ENCODE measurements around the gene USP12.

Gene USP12

GRCh38 chr13:27027086-27027667 is 144.4 kb downstream of the USP12 start:
- no peak for DNase-seq

- DNase-seq: no peak
These were observed 145.2 kb downstream of the USP12 start for GRCh38 chr13:27026396-27026795.

DNA sequence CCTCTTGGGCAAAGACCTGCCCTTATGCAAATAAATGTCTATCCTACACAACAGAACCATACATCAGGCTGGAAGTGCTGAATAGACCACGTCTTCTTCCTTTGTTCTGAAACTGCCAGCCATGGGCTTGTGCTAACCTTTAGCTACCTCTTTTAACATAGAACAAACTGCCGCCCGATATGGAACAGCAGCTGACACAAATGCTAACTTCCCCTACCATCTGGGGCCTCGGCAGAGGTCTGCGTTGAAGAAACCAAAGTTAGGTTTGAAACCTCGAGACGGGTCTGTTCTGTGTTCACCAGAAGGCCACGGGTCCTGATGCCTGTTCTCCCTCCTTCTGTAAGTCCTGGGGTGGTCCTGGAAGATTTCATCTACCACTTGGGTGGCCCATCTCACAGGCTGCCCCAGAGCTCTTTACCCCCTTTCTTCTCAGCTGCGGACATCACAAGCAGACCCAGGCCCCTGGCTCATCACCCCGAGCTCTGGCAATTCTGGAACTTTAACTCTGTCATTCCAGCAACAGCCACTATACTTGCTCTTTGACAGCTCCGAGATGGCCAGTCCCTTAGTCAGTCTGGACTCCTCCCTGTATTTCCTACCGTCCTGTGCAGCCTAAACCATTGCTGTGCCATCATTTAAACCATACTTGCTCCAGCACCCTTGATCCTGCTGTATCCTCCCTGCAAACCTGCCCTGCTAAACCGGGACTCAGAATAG is 146.7 kb downstream of the USP12 start:
- no peak for DNase-seq

DNA sequence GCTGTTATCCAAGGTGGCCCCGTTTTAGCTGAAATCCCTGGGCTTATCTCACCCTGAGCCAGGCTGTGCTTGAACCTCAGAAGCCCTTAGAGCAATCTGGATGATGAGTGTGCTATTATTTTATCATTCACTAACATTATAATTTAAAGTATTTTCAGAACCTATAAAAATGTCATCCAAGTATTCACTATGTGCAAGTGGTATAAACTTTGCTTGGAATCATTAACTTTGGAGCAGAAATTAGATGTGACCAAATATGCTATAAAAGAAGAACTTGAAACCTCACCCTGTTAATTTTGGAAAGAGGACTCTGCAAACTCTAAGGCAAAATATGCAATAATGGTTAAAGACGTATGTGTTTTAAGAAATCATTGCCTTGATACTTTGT is 147.5 kb downstream of the USP12 start:
- no peak for DNase-seq

DNA sequence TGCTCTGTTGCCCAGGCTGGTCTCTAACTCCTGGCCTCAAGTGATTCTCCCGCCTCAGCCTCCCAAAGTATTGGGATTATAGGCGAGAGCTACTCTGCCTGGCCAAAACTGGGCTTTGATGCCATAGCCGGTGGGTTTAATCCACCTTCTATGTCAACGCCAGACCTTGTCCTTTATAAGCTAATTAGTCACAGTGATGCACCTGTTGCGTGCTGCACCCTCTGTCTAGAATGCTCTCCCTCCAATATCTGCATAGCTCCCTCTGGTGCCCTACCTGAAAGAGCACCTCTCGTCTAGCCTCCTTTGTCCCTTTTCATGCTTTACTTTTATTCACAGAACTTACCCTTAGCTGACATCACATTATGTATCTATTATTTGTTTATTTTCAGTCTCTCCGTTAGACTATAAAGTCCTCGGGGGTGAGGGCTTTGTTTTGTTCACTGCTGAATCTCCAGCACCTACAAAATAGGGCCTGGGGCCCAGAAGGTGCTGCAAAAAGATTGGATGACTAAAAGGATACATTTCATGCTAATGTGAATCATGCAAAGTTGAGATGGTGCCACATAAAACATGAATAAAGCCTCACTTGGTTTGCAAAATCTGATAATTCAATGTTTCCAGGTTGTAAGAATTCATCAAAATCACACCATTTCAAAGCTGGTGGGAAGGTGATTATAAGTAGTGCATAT is 148.1 kb downstream of the USP12 start:
- no peak for DNase-seq

- DNase-seq: no peak
These were observed 148.9 kb downstream of the USP12 start for GRCh38 chr13:27022571-27023311.

DNA sequence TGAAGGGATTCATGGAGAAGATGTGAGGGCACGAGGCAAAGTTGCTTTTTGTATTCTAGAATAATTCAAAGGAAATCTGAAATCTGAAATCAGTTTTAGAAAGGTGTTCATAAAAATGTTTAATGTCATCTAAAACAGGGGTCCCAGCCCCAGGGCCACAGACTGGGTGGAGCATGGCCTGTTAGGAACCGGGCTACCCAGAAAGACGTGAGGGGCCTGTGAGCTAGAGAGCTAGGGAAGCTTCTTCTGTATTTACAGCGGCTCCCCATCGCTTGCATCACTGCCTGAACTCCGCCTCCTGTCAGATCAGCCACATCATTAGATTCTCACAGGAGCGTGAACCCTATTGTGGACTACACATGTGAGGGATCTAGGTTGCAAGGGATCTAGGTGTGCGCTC is 151.2 kb downstream of the USP12 start:
- DNase-seq: no peak

- no peak for DNase-seq
These were observed 152.7 kb downstream of the USP12 start for GRCh38 chr13:27018882-27019281.

GRCh38 chr13:27018344-27018861 is 153.2 kb downstream of the USP12 start:
- DNase-seq: no peak

- no peak for DNase-seq
These were observed 154.7 kb downstream of the USP12 start for GRCh38 chr13:27016875-27017274.

All from activated T-cell treated with anti-CD3 and anti-CD28 coated beads, Interleukin-2, amount 50 U/mL, for 1 hour (primary cell).